Skin of body (tissue), 2 donors: ENCODE data around the gene LUZP2. TPM values are rescaled to one million over a fixed set of nuclear protein-coding genes. Genes with fewer than 3 reads are reported as not detected.

Experiments
- DNase-seq: peaks from one replicate; lab custom pipeline; 2025; lab: John Stamatoyannopoulos, UW
- total RNA-seq: library from RNA; depleted of rRNA; stranded (reverse); fragments of >200 nt; gene quantifications from one replicate; pipeline ENCODE4 v1.2.3, GENCODE V29; 2014

LUZP2 gene
- total RNA-seq, 1 donor from 2014 or later = 4.6 TPM

GRCh38 chr11:24808173-24808572 is 311.3 kb downstream of the LUZP2 start:
- no peak for DNase-seq

- no peak for DNase-seq
Observed at GRCh38 chr11:24819006-24819405, 322.2 kb downstream of the LUZP2 start.

GRCh38 chr11:24819863-24820434 is 323.1 kb downstream of the LUZP2 start:
- no peak for DNase-seq

- no peak for DNase-seq
Observed at GRCh38 chr11:24820541-24820940, 323.7 kb downstream of the LUZP2 start.

GRCh38 chr11:24828938-24829605 is 332.2 kb downstream of the LUZP2 start:
- DNase-seq = no peak

- DNase-seq = no peak
Observed at GRCh38 chr11:24833573-24833972, 336.7 kb downstream of the LUZP2 start.

- DNase-seq = no peak
Observed at GRCh38 chr11:24837112-24837511, 340.3 kb downstream of the LUZP2 start.

GRCh38 chr11:24842308-24842707 is 345.5 kb downstream of the LUZP2 start:
- DNase-seq = no peak

- no peak for DNase-seq
Observed at GRCh38 chr11:24844406-24844805, 347.6 kb downstream of the LUZP2 start.

GRCh38 chr11:24848857-24849256 is 352.0 kb downstream of the LUZP2 start:
- DNase-seq = no peak

- DNase-seq = no peak
Observed at GRCh38 chr11:24855951-24856350, 359.1 kb downstream of the LUZP2 start.

GRCh38 chr11:24859801-24860300 is 363.0 kb downstream of the LUZP2 start:
- no peak for DNase-seq

- no peak for DNase-seq
Observed at GRCh38 chr11:24861440-24861839, 364.6 kb downstream of the LUZP2 start.

- DNase-seq = no peak
Observed at GRCh38 chr11:24866743-24867142, 369.9 kb downstream of the LUZP2 start.

GRCh38 chr11:24870048-24870447 is 373.2 kb downstream of the LUZP2 start:
- no peak for DNase-seq

- no peak for DNase-seq
Observed at GRCh38 chr11:24872186-24872585, 375.3 kb downstream of the LUZP2 start.

GRCh38 chr11:24872651-24873311 is 375.9 kb downstream of the LUZP2 start:
- DNase-seq = no peak

- no peak for DNase-seq
Observed at GRCh38 chr11:24880962-24881361, 384.1 kb downstream of the LUZP2 start.

- DNase-seq = no peak
Observed at GRCh38 chr11:24885580-24886173, 388.8 kb downstream of the LUZP2 start.

- no peak for DNase-seq
Observed at GRCh38 chr11:24886880-24887619, 390.2 kb downstream of the LUZP2 start.

GRCh38 chr11:24890426-24890825 is 393.6 kb downstream of the LUZP2 start:
- no peak for DNase-seq
